HUES6 (cell line): ENCODE data around the gene ALG12.

Experiments
- H3K27ac ChIP-seq: 2 replicates; pipeline ENCODE4 v1.7.0; 2013; ENCODE audit warnings: low read depth, mild to moderate bottlenecking, low read length, inconsistent platforms
- H3K27me3 ChIP-seq: 2 replicates; pipeline ENCODE4 v1.6.1; 2013; ENCODE audit warnings: low read length; ENCODE audit not compliant: control insufficient read depth, insufficient read depth
- H3K36me3 ChIP-seq: 2 replicates; pipeline ENCODE4 v1.6.1; 2013; ENCODE audit warnings: low read length; ENCODE audit not compliant: control insufficient read depth, insufficient read depth
- H3K4me1 ChIP-seq: 2 replicates; pipeline ENCODE4 v1.6.1; 2013; ENCODE audit warnings: low read length; ENCODE audit not compliant: control insufficient read depth, insufficient read depth
- H3K4me3 ChIP-seq: 2 replicates; pipeline ENCODE4 v1.5.1; 2013; ENCODE audit warnings: low read depth, low read length
- H3K9ac ChIP-seq: one replicate; pipeline ENCODE4 v1.6.1; 2013; ENCODE audit warnings: mild to moderate bottlenecking, low read length
- H3K9me3 ChIP-seq: 2 replicates; pipeline ENCODE4 v1.6.1; 2013; ENCODE audit warnings: low read depth, low read length; ENCODE audit not compliant: control insufficient read depth, insufficient read depth

ALG12 gene

DNA sequence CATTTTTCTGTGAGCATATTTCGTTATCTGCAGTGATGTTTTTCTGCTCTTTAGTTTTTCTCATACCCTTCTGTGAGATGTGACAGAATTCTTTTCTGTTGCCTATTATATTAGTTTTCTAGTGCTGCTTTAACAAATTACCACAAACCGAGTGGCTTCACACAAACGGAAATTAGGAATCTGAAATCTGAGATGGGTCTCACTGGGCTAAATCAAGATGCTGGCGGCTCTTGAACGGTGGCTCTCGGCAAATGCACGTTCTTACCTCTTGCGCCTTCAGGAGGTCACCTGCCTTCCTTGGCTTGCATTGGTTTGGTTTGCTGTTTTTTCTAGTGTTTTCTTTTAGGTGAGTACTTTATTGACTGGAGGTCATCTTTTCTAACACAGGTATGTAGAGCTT, 51.6 kb downstream of the ALG12 start:
- Histone ChIP-seq H3K27me3 (no peaks in the 10 kb centered on the region), H3K27ac (no peak overlapping the region), H3K9me3 (peaks cover 42% of the 10 kb centered on the region), H3K4me3 (no peak overlapping the region), H3K9ac (no peak overlapping the region), H3K4me1 (no peaks in the 10 kb centered on the region; the same call in 1 of the 2 replicates), H3K36me3 (peaks cover 23% of the 10 kb centered on the region)

DNA sequence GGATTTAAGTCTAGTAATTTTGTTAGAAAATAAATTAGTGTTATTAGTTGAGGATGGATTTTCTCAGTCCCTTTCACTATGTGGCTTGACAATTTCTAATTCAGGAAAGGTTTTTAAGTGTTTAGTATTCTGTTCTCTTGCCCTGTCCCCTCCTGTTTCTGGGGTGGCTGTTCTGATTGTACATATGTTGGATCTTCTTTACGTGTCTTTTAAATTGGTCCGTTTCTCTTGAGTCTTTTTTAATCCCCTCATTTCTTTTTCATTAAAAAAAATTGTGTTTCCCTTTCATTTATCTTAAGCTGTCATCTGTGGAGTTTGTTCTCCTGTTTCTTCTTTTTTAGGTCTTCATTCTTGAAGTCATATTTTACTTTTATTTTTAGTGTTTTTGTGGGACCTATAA, 52.1 kb downstream of the ALG12 start:
- Histone ChIP-seq H3K36me3 (peaks cover 23% of the 10 kb centered on the region), H3K9ac (no peak overlapping the region), H3K4me3 (no peak overlapping the region), H3K9me3 (peaks cover 42% of the 10 kb centered on the region), H3K27me3 (no peaks in the 10 kb centered on the region), H3K4me1 (no peaks in the 10 kb centered on the region; the same call in 1 of the 2 replicates), H3K27ac (no peak overlapping the region)

- H3K9ac ChIP-seq = no peak overlapping the region
- no peaks in the 10 kb centered on the region for H3K27me3 ChIP-seq
- no peak overlapping the region for H3K4me3 ChIP-seq
- H3K27ac ChIP-seq = no peak overlapping the region
- peaks cover 23% of the 10 kb centered on the region for H3K36me3 ChIP-seq
- no peaks in the 10 kb centered on the region; the same call in 1 of the 2 replicates for H3K4me1 ChIP-seq
- H3K9me3 ChIP-seq = peaks cover 42% of the 10 kb centered on the region
Observed at GRCh38 chr22:49865156-49865555, 53.1 kb downstream of the ALG12 start.

DNA sequence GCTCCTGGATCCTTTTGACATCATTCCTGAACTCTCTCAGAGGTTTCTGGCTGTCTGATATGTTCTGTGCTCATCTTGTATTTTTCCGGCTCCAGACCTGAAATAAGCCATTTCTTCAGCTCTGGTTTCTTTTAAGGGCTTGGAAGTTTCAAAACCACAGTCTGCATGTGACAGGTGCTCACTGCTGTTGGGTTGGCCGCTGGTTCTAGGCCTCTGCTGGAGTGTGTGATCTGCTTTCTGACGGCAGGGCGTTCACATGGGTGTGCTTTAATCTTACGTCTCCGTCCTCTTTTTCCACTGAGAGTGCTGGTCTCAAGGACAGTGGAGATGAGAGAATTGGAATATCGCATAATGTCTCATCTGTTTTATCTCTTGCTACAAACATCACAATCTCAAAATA, 54.3 kb downstream of the ALG12 start:
- Histone ChIP-seq H3K27ac (no peak overlapping the region), H3K27me3 (no peaks in the 10 kb centered on the region), H3K9me3 (peaks cover 30% of the 10 kb centered on the region), H3K4me1 (no peaks in the 10 kb centered on the region; the same call in 1 of the 2 replicates), H3K4me3 (no peak overlapping the region), H3K36me3 (peaks cover 18% of the 10 kb centered on the region; the same call in 1 of the 2 replicates), H3K9ac (no peak overlapping the region)

- Histone ChIP-seq H3K27me3 (no peaks in the 10 kb centered on the region), H3K36me3 (peaks cover 12% of the 10 kb centered on the region; the same call in 1 of the 2 replicates), H3K9ac (no peak overlapping the region), H3K4me3 (no peak overlapping the region), H3K27ac (no peak overlapping the region), H3K4me1 (peaks cover 2% of the 10 kb centered on the region; the same call in 1 of the 2 replicates), H3K9me3 (peaks cover 24% of the 10 kb centered on the region)
Observed at GRCh38 chr22:49862496-49862776, 55.8 kb downstream of the ALG12 start.

- peaks cover 2% of the 10 kb centered on the region; the same call in 1 of the 2 replicates for H3K4me1 ChIP-seq
- H3K9me3 ChIP-seq = peaks cover 20% of the 10 kb centered on the region; the same call in 1 of the 2 replicates
- peaks cover 11% of the 10 kb centered on the region; the same call in 1 of the 2 replicates for H3K36me3 ChIP-seq
- no peak overlapping the region for H3K4me3 ChIP-seq
- no peak overlapping the region for H3K9ac ChIP-seq
- no peaks in the 10 kb centered on the region for H3K27me3 ChIP-seq
- H3K27ac ChIP-seq = no peak overlapping the region
Observed at GRCh38 chr22:49861642-49862495, 56.4 kb downstream of the ALG12 start.

DNA sequence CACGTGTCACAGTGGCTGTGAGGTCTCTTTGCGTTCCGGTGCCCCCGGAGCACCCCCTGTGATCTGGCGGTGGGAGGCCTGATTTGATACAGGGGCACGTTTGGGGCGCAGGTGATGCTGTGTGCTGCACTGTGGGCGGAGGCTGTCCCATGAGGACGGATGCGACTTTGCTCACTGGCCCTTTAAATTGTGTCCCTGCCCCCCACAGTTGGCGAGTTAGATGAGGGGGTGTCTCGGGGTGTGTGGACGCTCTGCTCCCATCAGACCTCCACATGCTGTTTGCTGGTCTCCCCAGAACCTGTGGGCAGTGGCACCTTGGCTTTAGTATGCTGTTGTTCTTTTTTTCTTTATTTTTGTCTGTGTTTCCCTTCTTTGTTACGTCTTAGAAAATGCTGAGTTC, 59.4 kb downstream of the ALG12 start:
- H3K9me3 ChIP-seq = no peaks in the 10 kb centered on the region
- no peak overlapping the region for H3K4me3 ChIP-seq
- H3K27ac ChIP-seq = no peak overlapping the region
- H3K4me1 ChIP-seq = peaks cover 19% of the 10 kb centered on the region
- 0 out of 2 replicates have a peak, but pooled peaks cover 3% of the 10 kb centered on the region for H3K36me3 ChIP-seq
- no peaks in the 10 kb centered on the region for H3K27me3 ChIP-seq
- H3K9ac ChIP-seq = no peak overlapping the region

GRCh38 chr22:49856766-49857618, 61.2 kb downstream of the ALG12 start:
- Histone ChIP-seq H3K27ac (no peak overlapping the region), H3K9ac (no peak overlapping the region), H3K27me3 (peaks cover 12% of the 10 kb centered on the region), H3K9me3 (no peaks in the 10 kb centered on the region), H3K36me3 (0 out of 2 replicates have a peak, but pooled peaks cover 3% of the 10 kb centered on the region), H3K4me1 (peaks cover 19% of the 10 kb centered on the region), H3K4me3 (no peak overlapping the region)

GRCh38 chr22:49856343-49856742, 61.9 kb downstream of the ALG12 start:
- H3K4me1 ChIP-seq = peaks cover 19% of the 10 kb centered on the region
- H3K27ac ChIP-seq = no peak overlapping the region
- H3K4me3 ChIP-seq = no peak overlapping the region
- H3K9me3 ChIP-seq = no peaks in the 10 kb centered on the region
- 0 out of 2 replicates have a peak, but pooled peaks cover 3% of the 10 kb centered on the region for H3K36me3 ChIP-seq
- H3K27me3 ChIP-seq = peaks cover 19% of the 10 kb centered on the region
- no peak overlapping the region for H3K9ac ChIP-seq

DNA sequence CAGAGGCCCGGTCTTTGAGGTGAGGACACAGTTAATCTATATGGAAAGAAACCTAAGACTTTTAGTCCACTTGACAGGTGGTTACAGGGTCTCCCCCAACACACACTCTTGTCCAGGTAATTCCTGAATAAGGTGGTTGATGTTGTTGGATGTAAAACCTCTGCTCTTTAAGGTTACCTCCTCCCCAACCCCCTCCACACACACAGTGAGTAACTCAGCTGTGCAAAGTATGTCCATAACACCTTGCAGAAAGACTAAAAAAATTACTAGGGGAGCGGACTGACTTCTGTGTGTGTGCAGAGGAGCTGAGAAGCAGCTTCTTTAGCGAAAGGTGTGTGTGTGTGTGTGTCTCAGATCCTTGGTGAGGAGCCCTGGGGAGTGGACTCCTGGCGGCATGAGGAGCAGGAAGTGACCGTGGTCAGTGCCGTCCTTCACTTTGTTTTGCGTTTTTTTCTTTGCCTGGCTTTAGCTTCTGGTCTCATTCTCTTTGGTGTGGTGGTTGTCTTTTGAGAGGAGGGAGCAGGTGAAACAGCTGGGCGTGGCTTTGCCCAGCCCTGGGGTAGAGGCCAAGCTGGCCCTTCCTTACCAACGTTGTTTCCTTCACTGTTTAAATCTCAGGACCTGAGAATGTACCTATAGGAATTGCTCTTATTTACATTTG, 62.9 kb downstream of the ALG12 start:
- peaks cover 19% of the 10 kb centered on the region for H3K4me1 ChIP-seq
- H3K27me3 ChIP-seq = peaks cover 29% of the 10 kb centered on the region
- H3K9ac ChIP-seq = no peak overlapping the region
- H3K36me3 ChIP-seq = 0 out of 2 replicates have a peak, but pooled peaks cover 3% of the 10 kb centered on the region
- no peak overlapping the region for H3K27ac ChIP-seq
- H3K4me3 ChIP-seq = peak overlapping the region; percentile 98
- H3K9me3 ChIP-seq = no peaks in the 10 kb centered on the region
